K562 (cell line): Measurements from ENCODE around the gene HHATL. TPM values are rescaled to one million over a fixed set of nuclear protein-coding genes. Genes with fewer than 3 reads are reported as not detected.

Source experiments
- ATAC-seq: fragments of 200-7000 bp; cut with Tn5 transposase; 3 replicates; pipeline ENCODE4 v1.9.1; 2020; ENCODE audit warnings: moderate library complexity
- BruUV-seq: library from RNA; stranded (reverse); fragments of 400-500 nt; replicated peaks from 2 replicates; lab custom pipeline; 2021; lab: Mats Ljungman, UMichigan
- CTCF ChIA-PET: fragments of 300-600 bp; formaldehyde crosslinking; extraction: SDS; loops from one replicate; lab custom pipeline; 2021; ENCODE audit warnings: low intra/inter-chr PET ratio; lab: Yijun Ruan, JAX
- POLR2A ChIA-PET: fragments of 300-600, 350-650 bp; sonication (Branson Sonifier 250); formaldehyde crosslinking; extraction: SDS; loops from one replicate; lab custom pipeline; 2021; ENCODE audit warnings: antibody characterized with exemption, inconsistent platforms; lab: Yijun Ruan, JAX
- DNase-seq, 4 experiments: peaks; one replicate each; pipeline versions ENCODE4 v3.0.0 to v3.0.0-alpha.2; 2011 to 2018; ENCODE audit warnings: low spot score in 3 of 4, mixed read lengths in 3 of 4; ENCODE audit errors: extremely low read depth in 1 of 4
- FAIRE-seq: peaks from 2 replicates; lab custom pipeline; 2011; peaks lifted over from hg19 to GRCh38; lab: Jason Lieb, UNC
- H2AFZ ChIP-seq: 2 replicates; pipeline ENCODE4 v1.6.0; 2011; ENCODE audit warnings: low read depth, low read length, control low read depth, inconsistent platforms
- H3K27ac ChIP-seq: fragments of 200-600 bp; 3 replicates; pipeline ENCODE4 v1.8.0; 2011; ENCODE audit warnings: low read depth, mild to moderate bottlenecking, control low read depth, inconsistent platforms, low read length, moderate library complexity, mixed read lengths; ENCODE audit errors: extremely low read depth
- H3K27me3 ChIP-seq, 2 experiments: fragments of 300-600 bp in 1 of 2; 2 replicates in 1 of 2; 3 replicates in 1 of 2; pipeline versions ENCODE4 v1.6.0 to v1.8.0; 2011; ENCODE audit warnings: inconsistent platforms in 2 of 2, low read length in 2 of 2, mild to moderate bottlenecking in 1 of 2, mixed read lengths in 1 of 2, moderate library complexity in 1 of 2; ENCODE audit not compliant: control insufficient read depth in 2 of 2, insufficient read depth in 2 of 2
- H3K36me3 ChIP-seq: fragments of 300-600 bp; 3 replicates; pipeline ENCODE4 v1.8.0; 2011; ENCODE audit warnings: mild to moderate bottlenecking, low read length, inconsistent platforms; ENCODE audit not compliant: control insufficient read depth, insufficient read depth
- H3K4me1 ChIP-seq, 2 experiments: fragments of 200-600 bp in 1 of 2; replicated peaks in 1 of 2; 2 replicates in 1 of 2; 3 replicates in 1 of 2; pipeline versions ENCODE4 v1.5.1 to v1.8.0; 2011; ENCODE audit warnings: inconsistent platforms in 2 of 2, low read length in 2 of 2, mild to moderate bottlenecking in 1 of 2, mixed read lengths in 1 of 2, moderate library complexity in 1 of 2; ENCODE audit not compliant: control insufficient read depth in 2 of 2, insufficient read depth in 2 of 2
- H3K4me2 ChIP-seq: 2 replicates; pipeline ENCODE4 v1.6.1; 2011; ENCODE audit warnings: low read length, control low read depth, inconsistent platforms, mixed read lengths; ENCODE audit not compliant: insufficient read depth
- H3K4me3 ChIP-seq: fragments of 200-600 bp; sonication (generic), shearing (Covaris generic); 2 replicates; pipeline ENCODE4 v1.5.1; 2016; ENCODE audit warnings: control low read depth, inconsistent platforms
- H3K79me2 ChIP-seq: fragments of 200-600 bp; 3 replicates; pipeline ENCODE4 v1.8.0; 2011; ENCODE audit warnings: low read length, inconsistent platforms; ENCODE audit not compliant: control insufficient read depth, insufficient read depth
- H3K9ac ChIP-seq, 2 experiments: 2 replicates each; pipeline versions ENCODE4 v1.6.0 to v1.6.1; 2011; ENCODE audit warnings: low read depth in 2 of 2, low read length in 2 of 2, control low read depth in 1 of 2, inconsistent platforms in 1 of 2, mild to moderate bottlenecking in 1 of 2, mixed read lengths in 1 of 2; ENCODE audit not compliant: insufficient read depth in 1 of 2
- H3K9me1 ChIP-seq: one replicate; pipeline ENCODE4 v1.6.0; 2011; ENCODE audit warnings: inconsistent platforms, mild to moderate bottlenecking, low read length, moderate library complexity; ENCODE audit not compliant: control insufficient read depth, insufficient read depth
- H3K9me3 ChIP-seq: replicated peaks from 2 replicates; pipeline ENCODE4 v1.5.1; 2011; ENCODE audit warnings: low read depth, low read length, inconsistent platforms; ENCODE audit not compliant: control insufficient read depth, insufficient read depth
- H4K20me1 ChIP-seq: replicated peaks from 2 replicates; pipeline ENCODE4 v1.6.1; 2011; ENCODE audit warnings: low read length, inconsistent platforms, mixed read lengths; ENCODE audit not compliant: control insufficient read depth, insufficient read depth
- EGR1 ChIP-seq: fragments of 450-650 bp; conservative IDR thresholded peaks from 2 replicates; pipeline ENCODE4 v1.6.1; 2017; ENCODE audit warnings: mild to moderate bottlenecking
- FOS ChIP-seq: IDR thresholded peaks from 3 replicates; pipeline ENCODE4 v1.6.1; 2011; ENCODE audit not compliant: insufficient read length; ENCODE audit errors: extremely low read depth
- NFIX ChIP-seq: fragments of 250-450 bp; sonication (Bioruptor Pico); IDR thresholded peaks from 2 replicates; pipeline ENCODE4 v1.4.0; 2020; ENCODE audit warnings: low read depth, mild to moderate bottlenecking, moderate library complexity
- PPARD ChIP-seq: fragments of 250-450 bp; sonication (Bioruptor Pico); IDR thresholded peaks from 2 replicates; pipeline ENCODE4 v1.8.0; 2022; ENCODE audit warnings: inconsistent platforms, mild to moderate bottlenecking, moderate library complexity
- TCF15 ChIP-seq: fragments of 250-450 bp; sonication (Bioruptor Pico); IDR thresholded peaks from 2 replicates; pipeline ENCODE4 v1.8.0; 2022; ENCODE audit warnings: moderate library complexity, mild to moderate bottlenecking, inconsistent platforms
- WGBS: fragments of 100-300 bp; shearing (Covaris generic); methylation state at CpG from one replicate; pipeline ENCODE4 v1.1.6; 2016; ENCODE audit warnings: low coverage, mixed read lengths; ENCODE audit not compliant: insufficient coverage; ENCODE audit errors: missing lambda C conversion rate; 5-methylcytosine and 5-hydroxymethylcytosine counted together
- in situ Hi-C: fragments of 300-500 bp; cut with MboI; formaldehyde crosslinking; loops from 4 replicates; pipeline ENCODE4 v1.15.0; 2018; ENCODE audit warnings: inconsistent platforms, mixed read lengths
- intact Hi-C: fragments of 100-400 bp; cut with micrococcal nuclease; formaldehyde crosslinking; loops from 2 replicates; pipeline ENCODE4 v1.14.2; 2022
- polyA plus RNA-seq, 8 experiments: library from polyadenylated mRNA; depleted of rRNA in 4 of 8; stranded (reverse) in 5 of 8; unstranded in 3 of 8; fragments of >200 nt; fragmentation: Nextera tagmentation in 2 of 8; fragmentation: Illumina TruSeq in 1 of 8; extraction: Ambion mirVana in 2 of 8; extraction: Trizol in 1 of 8; gene quantifications; 2 replicates each; pipeline versions ENCODE4 v1.2.1 to v1.2.3, GENCODE V29; 2011 to 2014; ENCODE audit warnings: inconsistent platforms in 1 of 8, missing spikeins in 1 of 8
- total RNA-seq, 7 experiments: library from RNA; depleted of rRNA in 6 of 7; stranded (reverse); fragments of >200 nt in 6 of 7; fragmentation: Illumina TruSeq in 2 of 7; extraction: Trizol in 2 of 7; gene quantifications; 2 replicates each; pipeline versions ENCODE4 v1.2.1 to v1.2.3, GENCODE V29; 2011 to 2021; ENCODE audit warnings: low replicate concordance in 1 of 7

The HHATL gene
- total and polyA plus RNA-seq, 9 of the 15 experiments (the other 6 are each of a cell fraction or from before 2014, with no cell fraction given) = not detected

GRCh38 chr3:42702982-42703694 lies 540 bp upstream of the HHATL start:
- Histone ChIP-seq H3K79me2 (no peaks in the 10 kb centered on the region), H3K4me1 (peaks cover 0 to 12% of the 10 kb centered on the region in 2 experiments; a peak in 1 of 5 replicates), H3K9ac (no peak overlapping the region), H3K4me3 (no peak overlapping the region), H4K20me1 (peaks cover 22% of the 10 kb centered on the region), H3K27me3 (peaks cover 6 to 41% of the 10 kb centered on the region in 2 experiments), H3K9me1 (peaks cover 5% of the 10 kb centered on the region), H3K9me3 (no peaks in the 10 kb centered on the region), H3K27ac (no peak overlapping the region), H2AFZ (no peak overlapping the region), H3K4me2 (no peak overlapping the region), H3K36me3 (no peaks in the 10 kb centered on the region)
- no TSS peak for BruUV-seq
- DNase-seq (no peak), ATAC-seq (no peak), FAIRE-seq (no peak)
- WGBS = 3% methylated on average over 6 of the region's 6 CpGs
- in situ Hi-C loops = no loop called here
- CTCF ChIA-PET = no interaction called here
- POLR2A ChIA-PET = interaction anchor here (0.6 to 1.2 kb wide), 2 partner anchors 9 to 48 kb away, joined by 3 to 4 read pairs; no protein-coding TSS in a partner anchor
- TF ChIP-seq PPARD (no peak), TCF15 (no peak), NFIX (CRISPR knock-in tag) (no peak), FOS (no peak), EGR1 (no peak)
- intact Hi-C loops = no loop called here
